Esophagus squamous epithelium (tissue), 4 donors: ENCODE results near the gene WDR5B.

Experiments
- POLR2A ChIP-seq, 4 donors: fragments of 450-650 bp; IDR thresholded peaks; one replicate each; pipeline ENCODE4 v1.6.1; 2017; ENCODE audit warnings: antibody characterized with exemption in 4 of 4, mild to moderate bottlenecking in 4 of 4, moderate library complexity in 3 of 4
- TF ChIP-seq, protein P1 (sequence below), 6 experiments: fragments of 450-650 bp in 4 of 6; fragments of 200-600 bp in 2 of 6; sonication (generic) in 2 of 6; IDR thresholded peaks; one replicate each; pipeline ENCODE4 v1.5.1; 2016 to 2019; ENCODE audit warnings: antibody characterized with exemption in 6 of 6, mild to moderate bottlenecking in 4 of 6, moderate library complexity in 4 of 6

DNA sequence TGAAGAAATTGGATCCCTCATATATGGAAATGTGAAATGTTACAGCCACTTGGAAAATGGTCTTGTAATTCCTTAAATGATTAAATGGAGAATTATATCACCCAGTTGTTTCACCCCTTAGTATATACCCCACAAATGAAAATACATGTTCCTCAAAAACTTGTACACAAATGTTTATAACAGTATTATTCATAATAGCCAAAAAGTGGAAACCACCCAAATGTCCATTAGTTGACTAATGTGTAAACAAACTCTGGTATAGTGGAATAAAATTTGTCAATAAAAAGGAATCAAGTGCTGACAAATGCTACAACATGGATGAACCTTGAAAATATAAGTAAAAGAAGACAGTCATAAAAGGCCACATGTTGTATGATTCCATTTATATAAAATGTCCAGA is 19.4 kb downstream of the WDR5B start:
- TF ChIP-seq, protein P1, sequence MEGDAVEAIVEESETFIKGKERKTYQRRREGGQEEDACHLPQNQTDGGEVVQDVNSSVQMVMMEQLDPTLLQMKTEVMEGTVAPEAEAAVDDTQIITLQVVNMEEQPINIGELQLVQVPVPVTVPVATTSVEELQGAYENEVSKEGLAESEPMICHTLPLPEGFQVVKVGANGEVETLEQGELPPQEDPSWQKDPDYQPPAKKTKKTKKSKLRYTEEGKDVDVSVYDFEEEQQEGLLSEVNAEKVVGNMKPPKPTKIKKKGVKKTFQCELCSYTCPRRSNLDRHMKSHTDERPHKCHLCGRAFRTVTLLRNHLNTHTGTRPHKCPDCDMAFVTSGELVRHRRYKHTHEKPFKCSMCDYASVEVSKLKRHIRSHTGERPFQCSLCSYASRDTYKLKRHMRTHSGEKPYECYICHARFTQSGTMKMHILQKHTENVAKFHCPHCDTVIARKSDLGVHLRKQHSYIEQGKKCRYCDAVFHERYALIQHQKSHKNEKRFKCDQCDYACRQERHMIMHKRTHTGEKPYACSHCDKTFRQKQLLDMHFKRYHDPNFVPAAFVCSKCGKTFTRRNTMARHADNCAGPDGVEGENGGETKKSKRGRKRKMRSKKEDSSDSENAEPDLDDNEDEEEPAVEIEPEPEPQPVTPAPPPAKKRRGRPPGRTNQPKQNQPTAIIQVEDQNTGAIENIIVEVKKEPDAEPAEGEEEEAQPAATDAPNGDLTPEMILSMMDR (IDR thresholded peaks at IDR 0.05) = no peak
- no peak for TF ChIP-seq POLR2A (IDR thresholded peaks at IDR 0.05)
